ENCODE data around the gene SLC29A2. TPM values are rescaled to one million over a fixed set of nuclear protein-coding genes. Genes with fewer than 3 reads are reported as not detected.

SLC29A2 gene
- total RNA-seq, 2 experiments from 2014 or later, result 10.0 to 11.1 TPM

DNA sequence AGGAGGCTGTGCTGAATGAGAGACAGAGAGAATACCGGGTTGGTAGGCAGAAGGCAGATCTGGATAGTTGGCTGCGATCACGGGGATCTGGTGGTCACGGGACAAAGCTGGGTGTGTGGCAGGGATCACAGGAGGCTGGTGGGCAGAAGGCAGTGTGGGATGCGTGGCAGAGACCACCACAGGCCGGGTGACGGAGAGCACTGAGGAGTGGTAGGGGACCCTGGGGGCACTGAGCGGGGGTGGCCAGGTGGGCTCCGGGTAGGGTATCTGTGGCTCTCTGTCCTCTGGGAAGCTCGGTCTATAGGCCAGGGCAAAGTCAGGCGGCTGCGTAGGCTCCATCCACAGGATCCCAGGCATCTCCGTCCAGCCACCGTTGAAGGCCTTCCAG, 56.1 kb downstream of the SLC29A2 start:
- Mint-ChIP-seq H3K27ac (peak overlapping the region; percentile 99), H3K9me3 (ENCODE audit: insufficient read depth) (peaks cover 13% of the 10 kb centered on the region), H3K4me1 (ENCODE audit: low read depth) (peaks cover 63% of the 10 kb centered on the region), H3K36me3 (ENCODE audit: low read depth) (peaks cover 42% of the 10 kb centered on the region), H3K4me3 (peak overlapping the region; percentile 87), H3K27me3 (ENCODE audit: low read depth) (no peaks in the 10 kb centered on the region)
- ATAC-seq, result no peak
- ChIA-PET CTCF (interaction anchor here (0.8 to 1.9 kb wide), 5 partner anchors 11 to 424 kb away, joined by 3 to 8 read pairs (median 4); partner anchors contain the start of gene CCDC85B), POLR2A (interaction anchor here (0.6 to 3.9 kb wide), 8 partner anchors 9 to 244 kb away, joined by 3 to 33 read pairs (median 3); partner anchors contain the start of genes B4GAT1, BRMS1, SLC29A2 and YIF1A)
- DNase-seq, result no peak

GRCh38 chr11:66314561-66315497, 56.7 kb downstream of the SLC29A2 start:
- Mint-ChIP-seq H3K9me3 (ENCODE audit: insufficient read depth) (peaks cover 8% of the 10 kb centered on the region), H3K27ac (peak overlapping the region; percentile 99), H3K4me3 (peak overlapping the region; percentile 87), H3K27me3 (ENCODE audit: low read depth) (no peaks in the 10 kb centered on the region), H3K4me1 (ENCODE audit: low read depth) (peaks cover 56% of the 10 kb centered on the region), H3K36me3 (ENCODE audit: low read depth) (peaks cover 36% of the 10 kb centered on the region)
- ATAC-seq (no peak), DNase-seq (no peak)
- CTCF ChIA-PET, result interaction anchor here (0.9 to 5.5 kb wide), 8 partner anchors 11 to 424 kb away, joined by 3 to 194 read pairs (median 6); partner anchors contain the start of genes CCDC85B, RIN1 and SLC29A2
- POLR2A ChIA-PET, result interaction anchor here (0.6 to 3.9 kb wide), 11 partner anchors 9 to 243 kb away, joined by 3 to 33 read pairs (median 5); partner anchors contain the start of genes B4GAT1, BRMS1, RIN1 and SLC29A2

DNA sequence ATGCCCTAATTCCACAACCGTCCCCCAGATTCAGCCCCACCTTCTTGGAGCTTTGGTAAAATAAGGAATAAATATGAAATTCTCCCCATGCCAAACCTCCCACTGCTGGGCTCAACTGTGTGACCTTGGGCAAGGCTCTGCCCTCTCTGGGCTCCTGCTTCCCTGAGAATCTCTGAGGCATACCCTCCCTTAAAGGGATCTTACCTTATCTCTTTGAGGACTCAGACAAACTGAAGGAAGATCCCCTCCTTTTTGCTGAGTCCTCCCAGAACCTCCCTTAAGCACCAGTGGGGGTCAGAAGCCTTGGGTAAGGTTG, 57.4 kb downstream of the SLC29A2 start:
- POLR2A ChIA-PET, result interaction anchor here (0.9 to 3.7 kb wide), 6 partner anchors 10 to 58 kb away, joined by 3 to 28 read pairs (median 15); partner anchors contain the start of genes BRMS1, RIN1 and SLC29A2
- peaks cover 31% of the 10 kb centered on the region for H3K36me3 Mint-ChIP-seq (ENCODE audit: low read depth)
- DNase-seq, result no peak
- peak overlapping the region; percentile 99 for H3K27ac Mint-ChIP-seq
- no peak for ATAC-seq
- peak overlapping the region; percentile 87 for H3K4me3 Mint-ChIP-seq
- H3K9me3 Mint-ChIP-seq (ENCODE audit: insufficient read depth), result peaks cover 2% of the 10 kb centered on the region
- CTCF ChIA-PET, result interaction anchor here (1.3 to 5.5 kb wide), 5 partner anchors 12 to 72 kb away, joined by 3 to 194 read pairs (median 79); partner anchors contain the start of genes B4GAT1, BRMS1, RIN1 and SLC29A2
- peaks cover 50% of the 10 kb centered on the region for H3K4me1 Mint-ChIP-seq (ENCODE audit: low read depth)
- no peaks in the 10 kb centered on the region for H3K27me3 Mint-ChIP-seq (ENCODE audit: low read depth)

- Mint-ChIP-seq H3K4me1 (ENCODE audit: low read depth) (peaks cover 44% of the 10 kb centered on the region), H3K36me3 (ENCODE audit: low read depth) (peaks cover 25% of the 10 kb centered on the region), H3K27me3 (ENCODE audit: low read depth) (no peaks in the 10 kb centered on the region), H3K27ac (peak overlapping the region; percentile 99), H3K4me3 (peak overlapping the region; percentile 87), H3K9me3 (ENCODE audit: insufficient read depth) (no peaks in the 10 kb centered on the region)
- POLR2A ChIA-PET, result interaction anchor here (0.9 to 3.7 kb wide), 13 partner anchors 11 to 59 kb away, joined by 3 to 45 read pairs (median 7); partner anchors contain the start of genes BRMS1, RIN1, SLC29A2 and YIF1A
- DNase-seq (no peak), ATAC-seq (no peak)
- CTCF ChIA-PET, result interaction anchor here (1.0 to 6.3 kb wide), 14 partner anchors 9 to 364 kb away, joined by 3 to 194 read pairs (median 31); partner anchors contain the start of genes B4GAT1, BRMS1, RBM4B and RIN1
Observed at GRCh38 chr11:66313321-66314185, 58.0 kb downstream of the SLC29A2 start.

GRCh38 chr11:66312549-66313320, 58.8 kb downstream of the SLC29A2 start:
- Mint-ChIP-seq H3K9me3 (ENCODE audit: insufficient read depth) (no peaks in the 10 kb centered on the region), H3K27ac (peak overlapping the region; percentile 99), H3K4me3 (peak overlapping the region; percentile 87), H3K27me3 (ENCODE audit: low read depth) (no peaks in the 10 kb centered on the region), H3K4me1 (ENCODE audit: low read depth) (peaks cover 36% of the 10 kb centered on the region), H3K36me3 (ENCODE audit: low read depth) (peaks cover 25% of the 10 kb centered on the region)
- POLR2A ChIA-PET, result interaction anchor here (1.0 to 3.7 kb wide), 14 partner anchors 9 to 59 kb away, joined by 3 to 45 read pairs (median 7); partner anchors contain the start of genes BRMS1, RIN1, SLC29A2 and YIF1A
- DNase-seq (peak; percentile 100), ATAC-seq (peak; percentile 76)
- CTCF ChIA-PET, result interaction anchor here (0.6 to 6.3 kb wide), 22 partner anchors 9 to 365 kb away, joined by 3 to 194 read pairs (median 12); partner anchors contain the start of genes B4GAT1, BRMS1, MRPL11 and RBM4B

Other genes with a start within 250 kb of the SLC29A2 start
- 10 to 100 TPM; 53.5 to 59.8 TPM for gene KLC2, start 114.1 kb downstream of the SLC29A2 start, total RNA-seq
- 100 to 1,000 TPM; 160 to 170 TPM for gene RAB1B, start 103.1 kb downstream of the SLC29A2 start, total RNA-seq
- gene CNIH2, start 93.6 kb downstream of the SLC29A2 start, total RNA-seq, result 1 to 10 TPM; 2.7 to 3.6 TPM
- gene YIF1A, start 82.6 kb downstream of the SLC29A2 start, total RNA-seq, result 10 to 100 TPM; 46.6 to 58.6 TPM
- gene TMEM151A, start 79.9 kb downstream of the SLC29A2 start, total RNA-seq, result not detected
- 10 to 100 TPM; 79.5 to 80.8 TPM for gene CD248, start 54.7 kb downstream of the SLC29A2 start, total RNA-seq
- 1 to 10 TPM; 1.3 TPM for gene RIN1, start 35.3 kb downstream of the SLC29A2 start, total RNA-seq
- 10 to 100 TPM; 53.2 to 57.1 TPM for gene BRMS1, start 26.7 kb downstream of the SLC29A2 start, total RNA-seq
- gene B4GAT1, start 24.1 kb downstream of the SLC29A2 start, total RNA-seq, result 1 to 10 TPM; 7.6 TPM
- gene NPAS4, start 49.3 kb upstream of the SLC29A2 start, total RNA-seq, result under 1 TPM; 0.18 to 0.34 TPM
- 100 to 1,000 TPM in 1 of 2 experiments, 10 to 100 TPM in 1; 93.7 to 100 TPM for gene MRPL11, start 67.1 kb upstream of the SLC29A2 start, total RNA-seq
- gene PELI3, start 95.1 kb upstream of the SLC29A2 start, total RNA-seq, result 1 to 10 TPM; 5.1 to 5.8 TPM
- 10 to 100 TPM; 73.3 to 79.1 TPM for gene DPP3, start 108.7 kb upstream of the SLC29A2 start, total RNA-seq
- 10 to 100 TPM; 10.6 to 14.0 TPM for gene BBS1, start 138.9 kb upstream of the SLC29A2 start, total RNA-seq
- gene ZDHHC24, start 174.3 kb upstream of the SLC29A2 start, total RNA-seq, result 10 to 100 TPM; 15.5 to 15.9 TPM
- gene ACTN3, start 175.1 kb upstream of the SLC29A2 start, total RNA-seq, result not detected
- under 1 TPM; 0.70 to 0.90 TPM for gene CTSF, start 196.8 kb upstream of the SLC29A2 start, total RNA-seq
- gene CCDC87, start 221.3 kb upstream of the SLC29A2 start, total RNA-seq, result under 1 TPM; 0.55 to 0.70 TPM
- 10 to 100 TPM; 29.3 to 32.5 TPM for gene CCS, start 221.4 kb upstream of the SLC29A2 start, total RNA-seq
- gene RBM14, start 244.9 kb upstream of the SLC29A2 start, total RNA-seq, result 100 to 1,000 TPM; 168 to 182 TPM